ENCODE data around the gene SSU72.

GRCh38 chr1:1528301-1529267, 46.1 kb downstream of the SSU72 start:
- TF ChIP-seq CTCF (IDR thresholded peaks at IDR 0.05; ENCODE audit: low read length) (no peak), EZH2 (IDR thresholded peaks at IDR 0.05; ENCODE audit: borderline replicate concordance, low read length) (no peak)

Data from OCI-LY1 (cell line).